GM12875 (cell line): ENCODE results near the gene ITSN2.

Experiments
- H3K4me3 ChIP-seq: one replicate; pipeline ENCODE4 v1.5.1; 2011; ENCODE audit warnings: low read depth, low read length, control low read depth
- TF ChIP-seq, protein P1 (sequence below): IDR thresholded peaks from 2 replicates; pipeline ENCODE4 v1.5.1; 2011; ENCODE audit warnings: low read depth, mild to moderate bottlenecking, control low read depth, inconsistent platforms, low read length, moderate library complexity, borderline replicate concordance; ENCODE audit not compliant: insufficient read depth

The ITSN2 gene

DNA sequence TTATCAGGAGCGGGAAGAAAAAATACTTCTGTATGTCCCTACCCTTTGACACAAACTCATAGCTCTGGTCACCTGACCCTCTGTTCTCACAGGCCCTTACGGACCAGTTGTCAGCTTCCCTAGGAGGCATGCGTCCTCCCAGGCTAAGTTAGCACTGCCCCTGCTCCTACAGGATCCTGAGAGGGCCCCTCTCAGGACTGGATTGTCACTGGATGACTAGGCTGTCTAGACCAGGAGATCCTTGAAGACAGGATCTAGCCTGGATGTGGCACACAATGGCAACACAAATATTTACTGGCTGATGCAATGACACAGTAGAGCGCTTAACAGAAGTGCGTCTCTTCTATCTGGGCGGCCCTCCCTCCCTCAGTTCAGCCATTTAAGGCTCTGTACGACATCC, 177.8 kb downstream of the ITSN2 start:
- TF ChIP-seq, protein P1, sequence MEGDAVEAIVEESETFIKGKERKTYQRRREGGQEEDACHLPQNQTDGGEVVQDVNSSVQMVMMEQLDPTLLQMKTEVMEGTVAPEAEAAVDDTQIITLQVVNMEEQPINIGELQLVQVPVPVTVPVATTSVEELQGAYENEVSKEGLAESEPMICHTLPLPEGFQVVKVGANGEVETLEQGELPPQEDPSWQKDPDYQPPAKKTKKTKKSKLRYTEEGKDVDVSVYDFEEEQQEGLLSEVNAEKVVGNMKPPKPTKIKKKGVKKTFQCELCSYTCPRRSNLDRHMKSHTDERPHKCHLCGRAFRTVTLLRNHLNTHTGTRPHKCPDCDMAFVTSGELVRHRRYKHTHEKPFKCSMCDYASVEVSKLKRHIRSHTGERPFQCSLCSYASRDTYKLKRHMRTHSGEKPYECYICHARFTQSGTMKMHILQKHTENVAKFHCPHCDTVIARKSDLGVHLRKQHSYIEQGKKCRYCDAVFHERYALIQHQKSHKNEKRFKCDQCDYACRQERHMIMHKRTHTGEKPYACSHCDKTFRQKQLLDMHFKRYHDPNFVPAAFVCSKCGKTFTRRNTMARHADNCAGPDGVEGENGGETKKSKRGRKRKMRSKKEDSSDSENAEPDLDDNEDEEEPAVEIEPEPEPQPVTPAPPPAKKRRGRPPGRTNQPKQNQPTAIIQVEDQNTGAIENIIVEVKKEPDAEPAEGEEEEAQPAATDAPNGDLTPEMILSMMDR = no peak
- H3K4me3 ChIP-seq = no peak overlapping the region

DNA sequence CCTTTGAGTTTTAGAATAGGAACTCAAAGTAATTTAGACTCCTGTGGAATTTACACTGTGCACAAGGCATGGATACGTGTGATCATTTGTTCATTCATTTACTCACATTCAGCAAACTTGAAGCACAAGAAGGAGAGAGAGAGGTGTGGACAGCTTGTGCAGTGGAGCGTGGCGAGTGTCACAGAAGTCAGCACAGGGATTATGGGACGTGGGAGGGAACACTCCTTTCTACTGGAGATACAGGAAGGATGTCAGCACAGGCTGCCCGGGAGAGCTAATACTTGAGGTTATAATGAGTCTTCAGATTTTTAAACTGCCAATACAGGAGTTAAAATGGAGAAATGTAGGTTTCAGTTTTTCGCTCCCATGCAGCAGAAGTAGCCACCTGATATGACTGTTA, 178.5 kb downstream of the ITSN2 start:
- no peak overlapping the region for H3K4me3 ChIP-seq
- TF ChIP-seq, protein P1 = no peak

DNA sequence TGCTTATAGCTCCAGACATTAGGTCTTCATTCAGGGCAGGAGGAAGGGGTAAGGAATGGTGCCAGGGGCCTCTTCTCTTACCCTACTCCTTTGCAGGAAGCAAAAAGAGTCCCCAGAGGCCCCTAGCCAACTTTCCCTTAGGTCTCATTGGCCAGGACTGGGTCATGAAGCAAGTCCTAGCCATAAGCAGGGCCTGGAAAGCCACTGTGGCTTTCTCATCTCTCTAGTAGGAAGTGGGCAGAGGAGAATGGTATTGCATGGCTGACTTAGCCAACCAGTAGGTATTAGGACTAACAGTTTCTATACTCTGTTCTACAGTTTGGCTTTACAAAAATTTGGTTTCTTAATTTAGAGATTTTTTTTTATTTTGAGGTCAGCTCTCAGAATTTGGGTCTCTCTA, 180.7 kb downstream of the ITSN2 start:
- H3K4me3 ChIP-seq = no peak overlapping the region
- TF ChIP-seq, protein P1 = no peak

DNA sequence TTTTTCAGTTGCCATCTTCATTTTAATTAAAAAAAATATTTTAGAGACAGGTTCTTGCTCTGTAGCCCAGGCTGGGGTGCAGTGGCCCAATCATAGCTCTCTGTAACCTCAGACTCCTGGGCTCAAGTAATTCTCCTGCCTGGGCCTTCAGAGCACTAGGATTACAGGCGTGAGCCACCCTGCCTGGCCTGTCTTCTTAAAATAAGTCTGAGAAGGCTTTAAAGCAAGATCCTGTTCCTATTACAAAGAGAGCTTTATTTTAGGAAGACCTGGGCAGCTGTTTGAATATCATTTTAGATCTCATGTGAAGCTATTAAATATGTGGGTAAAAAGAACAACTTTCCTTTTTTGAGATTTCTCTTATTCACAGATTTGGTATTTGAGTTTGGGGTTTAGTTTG, 184.0 kb downstream of the ITSN2 start:
- TF ChIP-seq, protein P1 = no peak
- H3K4me3 ChIP-seq = no peak overlapping the region

DNA sequence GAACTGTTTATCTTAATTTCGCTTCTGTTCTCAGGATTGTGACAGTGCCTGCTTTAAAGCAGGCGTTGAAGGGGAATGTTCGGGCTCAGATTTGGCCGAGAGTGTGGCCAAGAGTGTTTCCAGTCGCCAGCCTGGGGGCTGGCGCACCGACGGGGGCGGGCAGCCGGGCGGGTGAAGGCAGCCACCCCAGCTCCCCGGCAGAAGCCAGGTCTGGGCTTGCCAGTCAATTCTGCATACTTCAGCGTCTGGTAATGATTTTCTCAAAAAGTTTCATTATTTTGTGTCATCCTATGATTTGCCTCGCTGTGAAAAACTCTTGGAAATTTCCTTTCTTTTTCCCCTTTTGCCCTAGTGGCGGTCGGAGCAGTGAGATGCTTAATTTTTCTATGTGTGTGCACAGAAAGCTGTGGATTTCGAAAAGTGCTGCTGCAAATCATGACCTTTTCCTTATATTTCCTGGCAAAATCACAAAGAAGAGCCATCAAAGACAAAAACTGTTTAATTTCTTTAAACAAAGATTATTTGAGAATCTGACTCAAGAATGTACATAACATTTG, 184.6 kb downstream of the ITSN2 start:
- TF ChIP-seq, protein P1 = no peak
- H3K4me3 ChIP-seq = no peak overlapping the region

DNA sequence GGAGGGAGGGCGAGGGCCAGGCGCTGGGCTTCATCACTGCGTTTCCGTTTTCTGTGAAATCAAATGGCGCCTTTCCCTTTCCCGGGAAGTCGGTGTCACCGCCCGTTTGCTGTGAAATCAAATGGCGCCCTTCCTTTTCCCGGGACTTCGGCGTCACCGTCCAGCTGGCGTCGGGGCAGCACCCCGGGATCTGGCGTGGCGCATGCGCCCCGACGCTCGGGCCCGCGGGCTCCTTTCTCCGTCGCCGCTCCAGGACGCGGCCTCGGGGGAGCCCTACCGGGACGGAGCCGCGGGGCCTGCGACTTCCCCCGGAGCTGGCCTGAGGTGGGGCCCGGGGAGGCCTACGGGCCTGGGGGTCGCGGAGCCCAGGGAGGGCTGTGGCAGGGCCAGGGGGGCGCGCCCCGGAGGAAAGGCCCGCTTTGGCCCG, 185.5 kb downstream of the ITSN2 start, which contains the start of gene FAM228A:
TSS of gene FAM228A (plus strand) at position 203 of the 427 bp plus-strand sequence. CDS start 428 bp downstream, outside the sequence.
- no peak within 1 kb of the TSS for H3K4me3 ChIP-seq
- TF ChIP-seq, protein P1 = no peak

DNA sequence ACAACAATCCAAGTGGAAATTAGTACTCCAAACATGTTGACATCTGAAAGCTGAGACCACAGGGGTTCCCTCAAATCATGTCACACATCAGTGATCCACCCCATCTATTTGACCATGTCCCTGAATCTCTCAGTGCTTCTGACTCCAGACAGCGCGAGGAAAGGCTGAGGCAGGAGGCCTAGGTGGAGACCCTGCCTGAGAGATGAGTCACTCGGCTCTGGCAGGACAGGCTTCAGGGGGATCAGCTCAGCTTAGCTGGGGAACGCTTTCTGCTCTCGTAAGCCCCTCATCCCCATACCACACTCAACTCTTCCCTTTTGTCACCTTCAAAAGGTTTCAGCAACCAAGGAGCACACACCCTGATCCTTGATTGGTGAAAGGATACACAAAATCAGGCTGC, 191.3 kb downstream of the ITSN2 start:
- TF ChIP-seq, protein P1 = no peak

More for the DNA sequence above, 191.3 kb downstream of the ITSN2 start:
- no peak overlapping the region for H3K4me3 ChIP-seq
